Stimulated activated CD8-positive, alpha-beta memory T cell treated with anti-CD3 and anti-CD28 coated beads, Interleukin-7, amount 100 ng/mL, for 1 hour (primary cell): Measurements from ENCODE around the gene PLGLB1.
"Not testable (repeated sequence)": the region's sequence is repeated elsewhere in the genome, so short reads cannot be mapped to it uniquely, and the experiment has no call there.

ENCODE experiments used
- DNase-seq, 2 donors: peaks; one replicate each; pipeline ENCODE4 v3.0.0-alpha.2; 2020; ENCODE audit warnings: low read depth in 2 of 2

The PLGLB1 gene

DNA sequence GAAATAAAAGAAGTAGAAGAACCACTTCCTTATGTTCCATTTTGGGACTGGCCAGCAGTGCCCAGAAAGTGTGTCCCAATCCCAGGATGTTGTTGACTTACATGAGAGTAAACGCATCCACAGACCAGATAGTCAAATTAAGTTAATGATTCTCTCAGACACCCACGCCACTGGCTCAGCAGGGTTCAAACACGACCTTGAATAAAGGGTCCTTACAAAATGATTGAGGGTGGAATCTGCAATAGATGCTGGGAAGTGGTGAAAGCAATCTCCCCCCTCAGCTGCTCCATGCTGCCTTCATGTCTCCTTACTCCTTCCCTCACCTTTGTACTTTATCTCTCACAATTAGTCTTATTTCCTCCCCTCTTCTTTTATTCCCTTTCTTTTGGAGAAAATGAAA, at the start of gene PLGLB1:
TSS of gene PLGLB1 (minus strand) at position 101 of the 400 bp plus-strand sequence. CDS start at position 40, 61 bp downstream.
- DNase-seq, result not testable (repeated sequence)

- not testable (repeated sequence) for DNase-seq
These were observed 42.7 kb upstream of the PLGLB1 start for GRCh38 chr2:87064305-87064704.

- not testable (repeated sequence) for DNase-seq
These were observed 41.8 kb upstream of the PLGLB1 start for GRCh38 chr2:87063431-87063830.

GRCh38 chr2:87061519-87061918, 39.9 kb upstream of the PLGLB1 start:
- DNase-seq, result not testable (repeated sequence)

DNA sequence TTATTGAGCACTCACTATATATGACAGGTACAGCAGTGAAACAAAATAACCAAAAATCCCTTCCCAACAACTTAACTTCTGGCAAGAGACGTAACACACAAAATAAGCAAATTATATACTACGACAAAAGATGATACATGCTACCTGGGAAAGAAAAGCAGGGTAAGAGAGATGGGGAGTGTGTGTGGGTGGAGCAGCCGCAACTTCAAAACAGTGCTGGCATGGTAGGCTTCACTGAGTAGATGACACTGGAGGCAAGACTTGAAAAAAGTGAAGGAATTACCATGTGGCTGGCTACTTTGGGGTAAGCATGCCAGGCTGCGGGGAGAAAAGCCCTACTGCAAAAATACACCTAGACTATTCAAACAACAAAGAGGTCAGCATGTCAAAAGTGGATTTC, 36.0 kb upstream of the PLGLB1 start:
- DNase-seq, result not testable (repeated sequence)

DNA sequence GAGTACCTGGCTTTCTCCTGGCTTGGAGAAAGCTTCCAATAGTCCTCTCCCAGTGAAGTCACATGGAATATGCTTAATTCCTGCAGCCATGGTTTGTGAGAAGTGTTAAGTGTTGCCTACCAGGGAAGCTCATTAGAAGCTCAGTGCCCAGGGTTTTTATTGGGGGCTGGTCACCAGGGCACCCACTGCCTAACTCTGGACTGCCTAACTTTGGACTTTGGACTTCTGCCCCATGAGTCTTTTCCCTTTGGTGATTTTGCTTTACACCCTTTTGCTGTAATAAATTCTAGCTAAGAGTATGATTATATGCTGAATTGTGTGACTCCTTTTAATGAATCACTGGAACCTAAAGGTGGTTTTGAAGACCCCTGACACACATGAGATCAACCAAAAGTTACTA, 35.2 kb upstream of the PLGLB1 start:
- DNase-seq, result not testable (repeated sequence)

GRCh38 chr2:87056435-87056834, 34.8 kb upstream of the PLGLB1 start:
- not testable (repeated sequence) for DNase-seq

DNA sequence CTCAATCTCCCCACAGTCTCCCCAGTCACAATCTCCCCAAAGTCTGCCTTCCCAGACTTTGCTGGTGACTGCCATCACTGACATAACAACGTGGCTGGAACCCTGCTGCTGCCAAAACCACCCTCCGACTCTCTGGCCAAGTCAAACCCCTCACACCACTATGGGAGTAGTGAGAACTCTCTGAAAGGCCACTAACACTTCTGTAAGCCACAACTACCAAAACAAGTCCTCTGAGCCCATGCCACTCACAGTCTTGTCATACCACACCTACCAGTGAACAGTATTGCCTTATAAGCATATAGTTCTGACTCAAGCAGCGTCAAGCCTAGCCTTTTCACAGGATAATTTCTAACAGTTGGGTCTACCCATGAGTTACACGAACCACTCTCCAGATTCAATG, 32.7 kb upstream of the PLGLB1 start:
- DNase-seq, result not testable (repeated sequence)

- not testable (repeated sequence) for DNase-seq
These were observed 19.8 kb upstream of the PLGLB1 start for GRCh38 chr2:87041321-87041978.

DNA sequence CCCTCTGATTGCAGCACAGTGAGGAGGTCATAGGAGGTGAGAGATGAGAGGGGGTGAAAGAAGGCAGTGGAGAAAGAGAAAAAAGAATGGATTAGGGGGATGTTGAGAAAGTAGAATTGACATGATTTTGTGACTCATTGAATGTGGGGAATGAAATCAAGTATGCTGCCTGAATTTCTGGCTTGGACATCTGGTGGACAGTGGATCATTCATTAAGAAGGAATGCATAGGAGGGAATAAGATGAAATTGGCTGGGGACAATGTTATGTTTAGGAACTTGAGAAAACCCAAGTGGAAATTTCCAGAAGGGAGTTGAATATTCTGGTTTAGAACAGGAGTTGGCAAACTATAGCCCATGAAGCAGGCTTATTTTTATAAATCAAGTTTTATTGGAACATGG, 7.0 kb upstream of the PLGLB1 start:
- DNase-seq, result not testable (repeated sequence)

DNA sequence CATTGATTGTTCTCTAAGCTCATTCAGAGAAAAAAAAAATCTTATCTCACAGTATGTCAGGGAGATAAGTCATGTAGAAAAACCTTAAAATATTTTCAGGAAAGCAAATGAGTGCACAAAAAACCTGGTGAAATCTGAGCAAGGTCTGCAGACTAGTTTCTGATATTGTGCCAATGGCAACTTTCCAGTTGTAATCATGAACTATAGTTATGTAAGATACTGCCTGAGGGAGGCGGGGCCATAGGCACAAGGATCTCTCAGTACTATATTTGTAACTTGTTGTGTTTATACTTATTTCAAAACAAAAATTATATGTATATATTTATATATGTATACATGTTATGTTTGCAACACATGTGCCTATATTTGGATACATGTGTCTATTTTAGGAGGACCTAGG, 5.2 kb upstream of the PLGLB1 start:
- not testable (repeated sequence) for DNase-seq

DNA sequence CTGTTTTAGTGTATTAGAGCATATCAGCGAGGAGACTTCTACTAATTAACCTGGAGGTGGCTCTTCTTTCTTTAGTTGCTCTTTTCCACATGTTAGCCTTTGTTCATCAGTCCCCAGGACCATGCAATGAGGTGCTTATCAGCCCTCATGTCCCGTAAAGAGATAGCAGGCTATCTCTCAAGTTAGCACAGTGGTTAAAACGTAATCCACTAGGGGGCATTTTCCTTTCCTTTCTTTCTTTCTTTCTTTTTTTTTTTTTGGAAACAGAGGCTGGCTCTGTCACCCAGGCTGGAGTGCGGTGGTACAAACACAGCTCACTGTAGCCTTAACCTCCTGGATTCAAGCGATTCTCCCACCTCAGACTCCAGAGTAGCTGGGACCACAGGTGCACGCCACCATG, 4.3 kb upstream of the PLGLB1 start:
- not testable (repeated sequence) for DNase-seq

GRCh38 chr2:87023988-87024615, 2.5 kb upstream of the PLGLB1 start:
- DNase-seq, result not testable (repeated sequence)

- DNase-seq, result not testable (repeated sequence)
These were observed 601 bp downstream of the PLGLB1 start for GRCh38 chr2:87021043-87021442.

- DNase-seq, result not testable (repeated sequence)
These were observed 2.6 kb downstream of the PLGLB1 start for GRCh38 chr2:87019053-87019452.

- DNase-seq, result not testable (repeated sequence)
These were observed 7.0 kb downstream of the PLGLB1 start for GRCh38 chr2:87014489-87015169.

DNA sequence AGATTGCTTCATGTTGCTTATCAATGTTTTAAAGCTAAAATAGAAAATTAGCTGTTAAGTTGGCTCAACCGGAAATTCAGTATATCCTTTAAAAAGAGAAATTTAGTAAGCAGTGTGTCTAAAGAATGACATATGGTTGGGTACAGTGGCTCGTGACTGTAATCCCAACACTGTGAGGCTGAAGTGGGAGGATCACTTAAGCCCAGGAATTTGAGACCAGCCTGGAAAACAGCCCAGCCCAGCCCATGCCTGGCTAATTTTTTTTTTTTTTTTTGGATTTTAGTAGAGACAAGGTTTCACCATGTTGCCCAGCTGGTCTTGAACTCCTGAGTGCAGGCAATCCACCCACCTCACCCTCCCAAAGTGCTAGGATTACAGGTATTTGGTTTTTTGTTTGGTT, 17.2 kb downstream of the PLGLB1 start:
- not testable (repeated sequence) for DNase-seq
